Measurements from ENCODE around the gene TMEM63B. TPM values are rescaled to one million over a fixed set of nuclear protein-coding genes. Genes with fewer than 3 reads are reported as not detected.

Gene TMEM63B
- total and polyA plus RNA-seq, 9 of the 15 experiments (the other 6 are each of a cell fraction or from before 2014, with no cell fraction given) = 0.14 to 39.4 (median 14.4) TPM

DNA sequence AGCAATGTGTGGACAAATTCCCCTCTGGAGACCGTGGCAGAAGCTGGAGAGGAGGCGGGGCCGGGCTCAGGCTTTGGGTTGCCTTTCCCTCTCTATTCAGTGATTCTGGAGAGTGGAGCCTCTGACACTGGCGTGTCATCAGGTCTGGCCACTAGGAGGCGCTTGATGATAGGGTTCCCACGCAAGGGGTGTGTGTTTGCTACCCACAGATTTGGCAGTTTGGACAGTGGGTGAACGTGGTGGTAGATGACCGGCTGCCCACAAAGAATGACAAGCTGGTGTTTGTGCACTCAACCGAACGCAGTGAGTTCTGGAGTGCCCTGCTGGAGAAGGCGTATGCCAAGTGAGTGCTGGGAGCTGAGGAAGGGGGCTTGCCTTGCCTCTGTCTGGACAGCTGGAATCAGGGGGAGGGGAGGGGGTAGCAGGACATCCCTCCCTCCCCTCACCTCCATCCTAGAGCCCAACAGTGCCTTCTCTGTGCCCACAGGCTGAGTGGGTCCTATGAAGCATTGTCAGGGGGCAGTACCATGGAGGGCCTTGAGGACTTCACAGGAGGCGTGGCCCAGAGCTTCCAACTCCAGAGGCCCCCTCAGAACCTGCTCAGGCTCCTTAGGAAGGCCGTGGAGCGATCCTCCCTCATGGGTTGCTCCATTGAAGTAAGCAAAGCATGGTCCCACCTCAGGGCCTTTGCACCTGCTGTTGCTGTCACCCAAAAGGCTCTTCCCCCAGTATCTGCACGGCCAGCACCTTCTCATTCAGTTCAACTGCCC lies 45.6 kb downstream of the TMEM63B start (continued):
- TF ChIP-seq, protein P1, sequence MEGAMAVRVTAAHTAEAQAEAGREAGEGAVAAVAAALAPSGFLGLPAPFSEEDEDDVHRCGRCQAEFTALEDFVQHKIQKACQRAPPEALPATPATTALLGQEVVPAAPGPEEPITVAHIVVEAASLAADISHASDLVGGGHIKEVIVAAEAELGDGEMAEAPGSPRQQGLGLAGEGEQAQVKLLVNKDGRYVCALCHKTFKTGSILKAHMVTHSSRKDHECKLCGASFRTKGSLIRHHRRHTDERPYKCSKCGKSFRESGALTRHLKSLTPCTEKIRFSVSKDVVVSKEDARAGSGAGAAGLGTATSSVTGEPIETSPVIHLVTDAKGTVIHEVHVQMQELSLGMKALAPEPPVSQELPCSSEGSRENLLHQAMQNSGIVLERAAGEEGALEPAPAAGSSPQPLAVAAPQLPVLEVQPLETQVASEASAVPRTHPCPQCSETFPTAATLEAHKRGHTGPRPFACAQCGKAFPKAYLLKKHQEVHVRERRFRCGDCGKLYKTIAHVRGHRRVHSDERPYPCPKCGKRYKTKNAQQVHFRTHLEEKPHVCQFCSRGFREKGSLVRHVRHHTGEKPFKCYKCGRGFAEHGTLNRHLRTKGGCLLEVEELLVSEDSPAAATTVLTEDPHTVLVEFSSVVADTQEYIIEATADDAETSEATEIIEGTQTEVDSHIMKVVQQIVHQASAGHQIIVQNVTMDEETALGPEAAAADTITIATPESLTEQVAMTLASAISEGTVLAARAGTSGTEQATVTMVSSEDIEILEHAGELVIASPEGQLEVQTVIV (CRISPR knock-in tag; IDR thresholded peaks at IDR 0.05; ENCODE audit: borderline replicate concordance) = no peak
- TF ChIP-seq BRD9 (IDR thresholded peaks at IDR 0.05; ENCODE audit: low read depth, partially characterized antibody) (peak; percentile 56), CBX3 (IDR thresholded peaks at IDR 0.05; ENCODE audit: borderline replicate concordance in 1 of 2, low read length in 2 of 2) (peak in 1 of 2 experiments; percentile 44; a peak in 1 of 3 replicates), ETS2 (tag; IDR thresholded peaks at IDR 0.05; ENCODE audit: borderline replicate concordance, poor library complexity, severe bottlenecking) (no peak), STAT5A (IDR thresholded peaks at IDR 0.05; ENCODE audit: borderline replicate concordance, low read length) (no peak), FUS (optimal IDR thresholded peaks at IDR 0.05; ENCODE audit: low read depth, low read length) (no peak), BDP1 (IDR thresholded peaks at IDR 0.05; ENCODE audit: insufficient read depth, insufficient read length) (no peak), KAT8 (IDR thresholded peaks at IDR 0.05; ENCODE audit: low read depth) (no peak), FOXM1 (IDR thresholded peaks at IDR 0.05; ENCODE audit: low read depth) (no peak), FOXM1 (CRISPR knock-in tag; IDR thresholded peaks at IDR 0.05; ENCODE audit: low read depth) (no peak), RBM14 (IDR thresholded peaks at IDR 0.05; ENCODE audit: borderline replicate concordance, insufficient read depth, low read depth, low read length) (no peak), PRPF4 (IDR thresholded peaks at IDR 0.05; ENCODE audit: insufficient read depth, low read depth, low read length, poor library complexity, severe bottlenecking) (no peak), YBX1 (IDR thresholded peaks at IDR 0.05) (no peak), ELF4 (CRISPR knock-in tag; IDR thresholded peaks at IDR 0.05) (no peak), ZNF717 (CRISPR knock-in tag; IDR thresholded peaks at IDR 0.05) (no peak), PPARD (CRISPR knock-in tag; IDR thresholded peaks at IDR 0.05) (no peak), SRF (CRISPR knock-in tag; IDR thresholded peaks at IDR 0.05) (no peak), CHD2 (IDR thresholded peaks at IDR 0.05; ENCODE audit: low read depth, low read length) (no peak), CCAR2 (IDR thresholded peaks at IDR 0.05; ENCODE audit: low read depth, low read length) (no peak), ARID1B (IDR thresholded peaks at IDR 0.05) (0 out of 2 replicates have a peak, but pooled peaks have one; percentile 32), ZNF316 (IDR thresholded peaks at IDR 0.05) (no peak)
- TF ChIP-seq, protein P2, sequence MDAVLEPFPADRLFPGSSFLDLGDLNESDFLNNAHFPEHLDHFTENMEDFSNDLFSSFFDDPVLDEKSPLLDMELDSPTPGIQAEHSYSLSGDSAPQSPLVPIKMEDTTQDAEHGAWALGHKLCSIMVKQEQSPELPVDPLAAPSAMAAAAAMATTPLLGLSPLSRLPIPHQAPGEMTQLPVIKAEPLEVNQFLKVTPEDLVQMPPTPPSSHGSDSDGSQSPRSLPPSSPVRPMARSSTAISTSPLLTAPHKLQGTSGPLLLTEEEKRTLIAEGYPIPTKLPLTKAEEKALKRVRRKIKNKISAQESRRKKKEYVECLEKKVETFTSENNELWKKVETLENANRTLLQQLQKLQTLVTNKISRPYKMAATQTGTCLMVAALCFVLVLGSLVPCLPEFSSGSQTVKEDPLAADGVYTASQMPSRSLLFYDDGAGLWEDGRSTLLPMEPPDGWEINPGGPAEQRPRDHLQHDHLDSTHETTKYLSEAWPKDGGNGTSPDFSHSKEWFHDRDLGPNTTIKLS (IDR thresholded peaks at IDR 0.05; ENCODE audit: borderline replicate concordance, low read depth) = no peak
- TF ChIP-seq, protein P3, sequence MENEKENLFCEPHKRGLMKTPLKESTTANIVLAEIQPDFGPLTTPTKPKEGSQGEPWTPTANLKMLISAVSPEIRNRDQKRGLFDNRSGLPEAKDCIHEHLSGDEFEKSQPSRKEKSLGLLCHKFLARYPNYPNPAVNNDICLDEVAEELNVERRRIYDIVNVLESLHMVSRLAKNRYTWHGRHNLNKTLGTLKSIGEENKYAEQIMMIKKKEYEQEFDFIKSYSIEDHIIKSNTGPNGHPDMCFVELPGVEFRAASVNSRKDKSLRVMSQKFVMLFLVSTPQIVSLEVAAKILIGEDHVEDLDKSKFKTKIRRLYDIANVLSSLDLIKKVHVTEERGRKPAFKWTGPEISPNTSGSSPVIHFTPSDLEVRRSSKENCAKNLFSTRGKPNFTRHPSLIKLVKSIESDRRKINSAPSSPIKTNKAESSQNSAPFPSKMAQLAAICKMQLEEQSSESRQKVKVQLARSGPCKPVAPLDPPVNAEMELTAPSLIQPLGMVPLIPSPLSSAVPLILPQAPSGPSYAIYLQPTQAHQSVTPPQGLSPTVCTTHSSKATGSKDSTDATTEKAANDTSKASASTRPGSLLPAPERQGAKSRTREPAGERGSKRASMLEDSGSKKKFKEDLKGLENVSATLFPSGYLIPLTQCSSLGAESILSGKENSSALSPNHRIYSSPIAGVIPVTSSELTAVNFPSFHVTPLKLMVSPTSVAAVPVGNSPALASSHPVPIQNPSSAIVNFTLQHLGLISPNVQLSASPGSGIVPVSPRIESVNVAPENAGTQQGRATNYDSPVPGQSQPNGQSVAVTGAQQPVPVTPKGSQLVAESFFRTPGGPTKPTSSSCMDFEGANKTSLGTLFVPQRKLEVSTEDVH (IDR thresholded peaks at IDR 0.05; ENCODE audit: low read depth, partially characterized antibody) = no peak
